Liver (tissue), 9 donors: ENCODE measurements around the gene ZNF697. TPM values are rescaled to one million over a fixed set of nuclear protein-coding genes. Genes with fewer than 3 reads are reported as not detected.

Experiments
- DNase-seq: peaks from one replicate; pipeline ENCODE4 v3.0.0-alpha.2; 2017; ENCODE audit warnings: low spot score
- H3K27ac ChIP-seq, 2 donors: one replicate each; pipeline ENCODE4 v1.7.0; 2013; ENCODE audit warnings: inconsistent platforms in 2 of 2, low read length in 2 of 2, control low read depth in 1 of 2, low read depth in 1 of 2, mild to moderate bottlenecking in 1 of 2
- H3K27me3 ChIP-seq, 4 donors: one replicate each; pipeline versions ENCODE4 v1.6.1 to v1.7.0; 2013; ENCODE audit warnings: low read length in 3 of 4, inconsistent platforms in 1 of 4, mild to moderate bottlenecking in 1 of 4, moderate library complexity in 1 of 4; ENCODE audit not compliant: control insufficient read depth in 4 of 4, insufficient read depth in 4 of 4
- H3K36me3 ChIP-seq, 4 donors: one replicate each; pipeline versions ENCODE4 v1.6.1 to v1.7.0; 2013; ENCODE audit warnings: low read length in 3 of 4, mild to moderate bottlenecking in 3 of 4, low read depth in 1 of 4, moderate library complexity in 1 of 4; ENCODE audit not compliant: control insufficient read depth in 4 of 4, insufficient read depth in 3 of 4
- H3K4me1 ChIP-seq, 4 donors: one replicate each; pipeline versions ENCODE4 v1.6.1 to v1.7.0; 2013; ENCODE audit warnings: low read length in 3 of 4, mild to moderate bottlenecking in 3 of 4, moderate library complexity in 1 of 4; ENCODE audit not compliant: control insufficient read depth in 4 of 4, insufficient read depth in 4 of 4
- H3K4me3 ChIP-seq, 3 donors: one replicate each; pipeline versions ENCODE4 v1.6.1 to v1.7.0; 2013; ENCODE audit warnings: low read length in 3 of 3, control low read depth in 1 of 3, low read depth in 1 of 3, mild to moderate bottlenecking in 1 of 3
- H3K9ac ChIP-seq, 2 donors: one replicate each; pipeline ENCODE4 v1.7.0; 2013; ENCODE audit warnings: low read length in 2 of 2, mild to moderate bottlenecking in 2 of 2, moderate library complexity in 2 of 2, control low read depth in 1 of 2, low read depth in 1 of 2
- H3K9me3 ChIP-seq, 4 donors: one replicate each; pipeline versions ENCODE4 v1.6.1 to v1.7.0; 2013; ENCODE audit warnings: low read length in 3 of 4; ENCODE audit not compliant: control insufficient read depth in 4 of 4
- EGR1 ChIP-seq, 2 donors: IDR thresholded peaks; 2 replicates each; pipeline ENCODE4 v1.6.1; 2016 to 2018; ENCODE audit warnings: antibody characterized with exemption in 2 of 2, low read depth in 2 of 2
- FOXA1 ChIP-seq: IDR thresholded peaks from 2 replicates; pipeline ENCODE4 v1.6.1; 2016; ENCODE audit warnings: antibody characterized with exemption
- FOXA2 ChIP-seq: IDR thresholded peaks from 2 replicates; pipeline ENCODE4 v1.6.1; 2016; ENCODE audit warnings: antibody characterized with exemption
- GABPA ChIP-seq, 2 donors: IDR thresholded peaks in 1 of 2; conservative IDR thresholded peaks in 1 of 2; 2 replicates each; pipeline ENCODE4 v1.6.1; 2016; ENCODE audit warnings: antibody characterized with exemption in 2 of 2, mild to moderate bottlenecking in 1 of 2, moderate library complexity in 1 of 2
- HNF4A ChIP-seq, 2 donors: conservative IDR thresholded peaks; 2 replicates each; pipeline ENCODE4 v1.6.1; 2016; ENCODE audit warnings: antibody characterized with exemption in 2 of 2, mild to moderate bottlenecking in 2 of 2
- HNF4G ChIP-seq: IDR thresholded peaks from 2 replicates; pipeline ENCODE4 v1.6.1; 2016; ENCODE audit warnings: antibody characterized with exemption
- JUND ChIP-seq, 2 donors: IDR thresholded peaks; 2 replicates each; pipeline ENCODE4 v1.6.1; 2016; ENCODE audit warnings: antibody characterized with exemption in 2 of 2
- NR2F2 ChIP-seq: IDR thresholded peaks from 2 replicates; pipeline ENCODE4 v1.6.1; 2016; ENCODE audit warnings: antibody characterized with exemption
- RAD21 ChIP-seq, 2 donors: IDR thresholded peaks; 2 replicates each; pipeline ENCODE4 v1.6.1; 2016; ENCODE audit warnings: antibody characterized with exemption in 2 of 2, mild to moderate bottlenecking in 2 of 2
- REST ChIP-seq: IDR thresholded peaks from 2 replicates; pipeline ENCODE4 v1.6.1; 2016; ENCODE audit warnings: antibody characterized with exemption, mild to moderate bottlenecking
- RXRA ChIP-seq, 2 donors: IDR thresholded peaks; 2 replicates each; pipeline ENCODE4 v1.6.1; 2017 to 2018; ENCODE audit warnings: antibody characterized with exemption in 2 of 2, mild to moderate bottlenecking in 1 of 2
- SP1 ChIP-seq: IDR thresholded peaks from 2 replicates; pipeline ENCODE4 v1.6.1; 2018; ENCODE audit warnings: antibody characterized with exemption, mild to moderate bottlenecking
- TAF1 ChIP-seq: conservative IDR thresholded peaks from 2 replicates; pipeline ENCODE4 v1.6.1; 2016; ENCODE audit warnings: antibody characterized with exemption, mild to moderate bottlenecking
- YY1 ChIP-seq: IDR thresholded peaks from 2 replicates; pipeline ENCODE4 v1.6.1; 2016; ENCODE audit warnings: antibody characterized with exemption, mild to moderate bottlenecking
- WGBS: extraction: QIAGEN DNeasy Blood & Tissue Kit; methylation state at CpG from one replicate; pipeline ENCODE4 v1.1.7; 2013; 5-methylcytosine and 5-hydroxymethylcytosine counted together
- polyA plus RNA-seq, 2 donors: library from polyadenylated mRNA; stranded (reverse) in 1 of 2; unstranded in 1 of 2; fragments of 200-250 nt in 1 of 2; fragments of >200 nt in 1 of 2; fragmentation: Nextera tagmentation in 1 of 2; extraction: Ambion mirVana in 1 of 2; gene quantifications; one replicate each; pipeline versions ENCODE4 v1.2.1 to v1.2.3, GENCODE V29; 2013 to 2015
- total RNA-seq, 2 donors: library from RNA; depleted of rRNA; stranded (reverse); fragments of >200 nt; gene quantifications; one replicate each; pipeline ENCODE4 v1.2.3, GENCODE V29; 2014
- TF ChIP-seq, protein P1 (sequence below): IDR thresholded peaks from 2 replicates; pipeline ENCODE4 v1.6.1; 2016; ENCODE audit warnings: antibody characterized with exemption
- TF ChIP-seq, protein P2 (sequence below): fragments of 150-350 bp; IDR thresholded peaks from 2 replicates; pipeline ENCODE4 v1.5.1; 2017; ENCODE audit warnings: improper control_type of control experiment, low read depth, low read length; ENCODE audit not compliant: missing input control
- TF ChIP-seq, protein P3 (sequence below): IDR thresholded peaks from 2 replicates; pipeline ENCODE4 v1.6.1; 2016; ENCODE audit warnings: antibody characterized with exemption
- TF ChIP-seq, protein P4 (sequence below): IDR thresholded peaks from 2 replicates; pipeline ENCODE4 v1.6.1; 2016; ENCODE audit warnings: antibody characterized with exemption
- donor health status: healthy.
- donor health status: healthy.
- donor health status: healthy.
- donor health status: healthy.
- donor health status: healthy.

The ZNF697 gene
- total and polyA plus RNA-seq, 4 donors: 0.89 to 4.5 (median 3.2) TPM

DNA sequence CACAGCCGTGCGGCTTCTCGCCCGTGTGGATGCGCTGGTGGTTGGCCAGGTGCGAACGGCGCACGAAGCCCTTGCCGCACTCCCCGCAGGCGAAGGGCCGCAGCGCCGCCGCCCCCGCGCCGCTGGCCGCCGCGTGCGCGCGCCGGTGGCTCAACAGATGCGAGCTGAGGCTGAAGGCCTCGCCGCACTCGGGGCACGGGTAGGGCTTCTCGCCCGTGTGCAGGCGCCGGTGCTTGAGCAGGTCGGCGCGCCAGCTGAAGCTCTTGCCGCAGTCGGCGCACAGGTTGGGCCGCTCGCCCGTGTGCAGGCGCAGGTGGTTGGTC is 24.9 kb downstream of the ZNF697 start:
- TF ChIP-seq GABPA (IDR thresholded peaks at IDR 0.05 in 1 of 2, conservative IDR thresholded peaks at IDR 0.05 in 1 of 2): no peak
- TF ChIP-seq HNF4A (conservative IDR thresholded peaks at IDR 0.05): no peak
- no peak for TF ChIP-seq JUND (IDR thresholded peaks at IDR 0.05)
- TF ChIP-seq, protein P1, sequence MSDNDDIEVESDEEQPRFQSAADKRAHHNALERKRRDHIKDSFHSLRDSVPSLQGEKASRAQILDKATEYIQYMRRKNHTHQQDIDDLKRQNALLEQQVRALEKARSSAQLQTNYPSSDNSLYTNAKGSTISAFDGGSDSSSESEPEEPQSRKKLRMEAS: no peak
- TF ChIP-seq, protein P2, sequence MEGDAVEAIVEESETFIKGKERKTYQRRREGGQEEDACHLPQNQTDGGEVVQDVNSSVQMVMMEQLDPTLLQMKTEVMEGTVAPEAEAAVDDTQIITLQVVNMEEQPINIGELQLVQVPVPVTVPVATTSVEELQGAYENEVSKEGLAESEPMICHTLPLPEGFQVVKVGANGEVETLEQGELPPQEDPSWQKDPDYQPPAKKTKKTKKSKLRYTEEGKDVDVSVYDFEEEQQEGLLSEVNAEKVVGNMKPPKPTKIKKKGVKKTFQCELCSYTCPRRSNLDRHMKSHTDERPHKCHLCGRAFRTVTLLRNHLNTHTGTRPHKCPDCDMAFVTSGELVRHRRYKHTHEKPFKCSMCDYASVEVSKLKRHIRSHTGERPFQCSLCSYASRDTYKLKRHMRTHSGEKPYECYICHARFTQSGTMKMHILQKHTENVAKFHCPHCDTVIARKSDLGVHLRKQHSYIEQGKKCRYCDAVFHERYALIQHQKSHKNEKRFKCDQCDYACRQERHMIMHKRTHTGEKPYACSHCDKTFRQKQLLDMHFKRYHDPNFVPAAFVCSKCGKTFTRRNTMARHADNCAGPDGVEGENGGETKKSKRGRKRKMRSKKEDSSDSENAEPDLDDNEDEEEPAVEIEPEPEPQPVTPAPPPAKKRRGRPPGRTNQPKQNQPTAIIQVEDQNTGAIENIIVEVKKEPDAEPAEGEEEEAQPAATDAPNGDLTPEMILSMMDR: no peak
- TF ChIP-seq NR2F2: no peak
- TF ChIP-seq FOXA1: no peak
- TF ChIP-seq FOXA2: no peak
- no peak for TF ChIP-seq REST
- TF ChIP-seq RAD21 (IDR thresholded peaks at IDR 0.05): no peak
- TF ChIP-seq, protein P3, sequence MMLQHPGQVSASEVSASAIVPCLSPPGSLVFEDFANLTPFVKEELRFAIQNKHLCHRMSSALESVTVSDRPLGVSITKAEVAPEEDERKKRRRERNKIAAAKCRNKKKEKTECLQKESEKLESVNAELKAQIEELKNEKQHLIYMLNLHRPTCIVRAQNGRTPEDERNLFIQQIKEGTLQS: no peak
- TF ChIP-seq YY1: no peak
- TF ChIP-seq, protein P4, sequence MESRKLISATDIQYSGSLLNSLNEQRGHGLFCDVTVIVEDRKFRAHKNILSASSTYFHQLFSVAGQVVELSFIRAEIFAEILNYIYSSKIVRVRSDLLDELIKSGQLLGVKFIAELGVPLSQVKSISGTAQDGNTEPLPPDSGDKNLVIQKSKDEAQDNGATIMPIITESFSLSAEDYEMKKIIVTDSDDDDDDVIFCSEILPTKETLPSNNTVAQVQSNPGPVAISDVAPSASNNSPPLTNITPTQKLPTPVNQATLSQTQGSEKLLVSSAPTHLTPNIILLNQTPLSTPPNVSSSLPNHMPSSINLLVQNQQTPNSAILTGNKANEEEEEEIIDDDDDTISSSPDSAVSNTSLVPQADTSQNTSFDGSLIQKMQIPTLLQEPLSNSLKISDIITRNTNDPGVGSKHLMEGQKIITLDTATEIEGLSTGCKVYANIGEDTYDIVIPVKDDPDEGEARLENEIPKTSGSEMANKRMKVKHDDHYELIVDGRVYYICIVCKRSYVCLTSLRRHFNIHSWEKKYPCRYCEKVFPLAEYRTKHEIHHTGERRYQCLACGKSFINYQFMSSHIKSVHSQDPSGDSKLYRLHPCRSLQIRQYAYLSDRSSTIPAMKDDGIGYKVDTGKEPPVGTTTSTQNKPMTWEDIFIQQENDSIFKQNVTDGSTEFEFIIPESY: no peak
- no peak for TF ChIP-seq HNF4G
- no peak for TF ChIP-seq SP1
- TF ChIP-seq RXRA (IDR thresholded peaks at IDR 0.05): no peak
- no peak for TF ChIP-seq TAF1
- TF ChIP-seq EGR1 (IDR thresholded peaks at IDR 0.05; ENCODE audit: low read depth in 2 of 2): no peak
- no peak overlapping the region for H3K4me3 ChIP-seq
- peaks cover 9 to 15% (median 10%) of the 10 kb centered on the region in 4 donors for H3K36me3 ChIP-seq
- no peak overlapping the region for H3K9ac ChIP-seq
- 96% methylated on average over 45 of the region's 45 CpGs for WGBS
- no peak overlapping the region for H3K27ac ChIP-seq
- no peaks in the 10 kb centered on the region for H3K27me3 ChIP-seq
- no peak for DNase-seq
- no peaks in the 10 kb centered on the region for H3K9me3 ChIP-seq
- peaks cover 0 to 4% (median 0%) of the 10 kb centered on the region in 4 donors for H3K4me1 ChIP-seq
